ENCODE measurements around the gene GNAI1. TPM values are rescaled to one million over a fixed set of nuclear protein-coding genes. Genes with fewer than 3 reads are reported as not detected.

Gene GNAI1
- total RNA-seq, 1 donor from 2014 or later, result 25.2 TPM

DNA sequence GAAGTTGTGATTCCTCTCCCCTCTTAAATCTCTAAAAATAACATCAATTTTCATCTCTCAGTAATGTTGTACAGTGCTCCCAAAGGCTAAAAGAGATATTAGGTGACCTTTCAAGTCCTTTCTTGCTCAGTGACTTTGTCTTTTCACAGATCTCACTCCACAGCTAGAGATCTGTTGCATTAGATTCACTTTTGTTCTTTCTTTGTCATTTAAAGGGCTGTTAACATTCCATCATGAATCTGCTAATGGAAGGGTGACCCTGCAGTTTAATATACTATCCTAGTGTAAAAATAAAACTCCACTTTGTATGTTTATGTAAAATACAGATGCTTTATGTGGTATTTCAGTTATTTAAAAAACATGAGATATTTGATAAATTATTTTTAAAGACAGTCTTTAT, 30.5 kb downstream of the GNAI1 start:
- peaks cover 4% of the 10 kb centered on the region for H3K9me3 Mint-ChIP-seq
- no peak for DNase-seq (ENCODE audit: low read depth, low spot score)
- peaks cover 11% of the 10 kb centered on the region for H3K4me1 Mint-ChIP-seq
- no peak overlapping the region for H3K27ac Mint-ChIP-seq (ENCODE audit: unreplicated experiment)
- H3K36me3 Mint-ChIP-seq (ENCODE audit: low read depth), result peaks cover 9% of the 10 kb centered on the region
- H3K4me3 Mint-ChIP-seq, result no peak overlapping the region
- TF ChIP-seq, protein P1, sequence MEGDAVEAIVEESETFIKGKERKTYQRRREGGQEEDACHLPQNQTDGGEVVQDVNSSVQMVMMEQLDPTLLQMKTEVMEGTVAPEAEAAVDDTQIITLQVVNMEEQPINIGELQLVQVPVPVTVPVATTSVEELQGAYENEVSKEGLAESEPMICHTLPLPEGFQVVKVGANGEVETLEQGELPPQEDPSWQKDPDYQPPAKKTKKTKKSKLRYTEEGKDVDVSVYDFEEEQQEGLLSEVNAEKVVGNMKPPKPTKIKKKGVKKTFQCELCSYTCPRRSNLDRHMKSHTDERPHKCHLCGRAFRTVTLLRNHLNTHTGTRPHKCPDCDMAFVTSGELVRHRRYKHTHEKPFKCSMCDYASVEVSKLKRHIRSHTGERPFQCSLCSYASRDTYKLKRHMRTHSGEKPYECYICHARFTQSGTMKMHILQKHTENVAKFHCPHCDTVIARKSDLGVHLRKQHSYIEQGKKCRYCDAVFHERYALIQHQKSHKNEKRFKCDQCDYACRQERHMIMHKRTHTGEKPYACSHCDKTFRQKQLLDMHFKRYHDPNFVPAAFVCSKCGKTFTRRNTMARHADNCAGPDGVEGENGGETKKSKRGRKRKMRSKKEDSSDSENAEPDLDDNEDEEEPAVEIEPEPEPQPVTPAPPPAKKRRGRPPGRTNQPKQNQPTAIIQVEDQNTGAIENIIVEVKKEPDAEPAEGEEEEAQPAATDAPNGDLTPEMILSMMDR (conservative IDR thresholded peaks at IDR 0.05), result no peak
- H3K27me3 Mint-ChIP-seq (ENCODE audit: low read depth), result no peaks in the 10 kb centered on the region

DNA sequence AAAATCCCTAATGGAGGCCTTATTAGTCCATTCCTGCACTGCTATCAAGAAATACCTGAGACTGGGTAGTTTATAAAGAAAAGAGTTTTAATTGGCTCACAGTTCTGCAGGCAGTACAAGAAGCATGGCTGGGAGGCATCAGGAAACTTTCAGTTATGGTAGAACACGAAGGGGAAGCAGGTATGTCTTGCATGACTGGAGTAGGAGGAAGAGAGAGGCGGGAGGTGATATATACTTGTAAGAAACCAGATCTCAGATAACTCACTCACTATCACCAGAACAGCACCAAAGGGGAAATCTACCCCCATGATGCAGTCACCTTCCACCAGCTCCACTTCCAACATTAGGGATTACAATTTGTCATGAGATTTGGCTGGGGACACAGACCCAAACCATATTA, 35.8 kb downstream of the GNAI1 start:
- no peak overlapping the region for H3K27ac Mint-ChIP-seq (ENCODE audit: unreplicated experiment)
- TF ChIP-seq, protein P1 (conservative IDR thresholded peaks at IDR 0.05), result no peak
- peaks cover 20% of the 10 kb centered on the region for H3K36me3 Mint-ChIP-seq (ENCODE audit: low read depth)

DNA sequence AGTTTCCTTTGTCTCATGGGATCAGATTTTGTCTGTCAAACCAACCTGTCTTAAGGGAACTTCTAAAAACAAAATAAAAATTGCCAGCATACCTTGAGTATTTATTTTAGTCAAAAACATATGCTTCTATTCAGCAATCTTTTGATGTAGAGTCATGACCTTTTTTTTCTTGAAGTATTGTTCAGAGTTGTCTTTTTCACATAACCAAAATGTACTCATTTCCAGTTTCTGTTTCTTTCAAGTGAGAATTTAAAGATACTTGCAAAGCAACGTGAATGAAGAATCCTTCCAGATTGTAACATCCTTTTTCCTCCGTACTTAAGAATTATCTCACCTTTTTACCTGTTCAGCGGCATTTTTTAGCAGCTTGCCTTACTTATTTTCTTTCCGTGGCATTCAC, 37.8 kb downstream of the GNAI1 start:
- no peak for DNase-seq (ENCODE audit: low read depth, low spot score)
- peaks cover under 1% of the 10 kb centered on the region for H3K4me1 Mint-ChIP-seq
- H3K36me3 Mint-ChIP-seq (ENCODE audit: low read depth), result peaks cover 23% of the 10 kb centered on the region
- no peak overlapping the region for H3K27ac Mint-ChIP-seq (ENCODE audit: unreplicated experiment)
- no peaks in the 10 kb centered on the region for H3K27me3 Mint-ChIP-seq (ENCODE audit: low read depth)
- H3K4me3 Mint-ChIP-seq, result no peak overlapping the region
- TF ChIP-seq, protein P1 (conservative IDR thresholded peaks at IDR 0.05), result no peak
- peaks cover 10% of the 10 kb centered on the region for H3K9me3 Mint-ChIP-seq

More for the DNA sequence above, 35.8 kb downstream of the GNAI1 start:
- H3K4me3 Mint-ChIP-seq, result no peak overlapping the region
- H3K4me1 Mint-ChIP-seq, result peaks cover 3% of the 10 kb centered on the region
- DNase-seq (ENCODE audit: low read depth, low spot score), result no peak
- H3K9me3 Mint-ChIP-seq, result peaks cover 10% of the 10 kb centered on the region
- no peaks in the 10 kb centered on the region for H3K27me3 Mint-ChIP-seq (ENCODE audit: low read depth)

DNA sequence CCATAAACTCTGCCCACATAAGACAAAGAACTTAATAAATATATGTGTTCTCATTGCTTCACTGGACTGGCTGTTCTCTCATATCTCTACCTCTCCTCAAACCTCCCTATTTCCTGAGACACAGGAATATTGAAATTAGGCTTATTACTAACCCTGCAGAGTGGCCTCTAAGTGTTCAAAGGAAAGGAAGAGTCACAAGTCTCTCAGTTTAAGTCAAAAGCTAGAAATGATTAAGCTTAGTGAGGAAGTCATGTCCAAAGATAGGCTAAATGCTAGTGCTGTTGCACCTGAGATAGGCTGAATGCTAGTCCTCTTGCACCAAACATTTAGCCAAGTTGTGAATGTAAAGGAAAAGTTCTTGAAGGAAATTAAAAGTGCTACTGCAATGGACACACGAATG, 41.1 kb downstream of the GNAI1 start:
- no peak for DNase-seq (ENCODE audit: low read depth, low spot score)
- Mint-ChIP-seq H3K9me3 (peaks cover under 1% of the 10 kb centered on the region), H3K4me3 (no peak overlapping the region), H3K4me1 (peaks cover 14% of the 10 kb centered on the region), H3K27me3 (ENCODE audit: low read depth) (no peaks in the 10 kb centered on the region), H3K36me3 (ENCODE audit: low read depth) (peaks cover 15% of the 10 kb centered on the region), H3K27ac (ENCODE audit: unreplicated experiment) (no peak overlapping the region)
- TF ChIP-seq, protein P1 (conservative IDR thresholded peaks at IDR 0.05), result no peak

DNA sequence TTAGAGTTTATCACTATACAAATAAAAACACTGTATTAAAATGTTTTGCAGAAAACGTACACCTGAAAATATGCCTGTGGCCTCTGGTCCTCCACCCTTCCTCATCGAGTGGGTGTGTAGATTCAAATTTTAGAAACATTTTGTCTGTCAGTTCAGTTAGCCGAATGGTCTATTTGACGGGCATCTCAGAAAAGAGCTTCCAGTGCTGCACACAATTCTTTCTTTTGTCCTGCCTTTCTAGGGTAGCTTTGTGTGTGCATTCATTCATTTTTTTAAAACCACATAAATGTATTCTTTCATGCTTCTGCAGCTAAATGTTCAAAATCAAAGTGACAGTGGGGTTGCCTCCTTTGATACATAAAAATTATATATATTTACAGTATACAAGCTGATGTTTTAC, 46.8 kb downstream of the GNAI1 start:
- TF ChIP-seq, protein P1 (conservative IDR thresholded peaks at IDR 0.05), result no peak
- no peak overlapping the region for H3K4me3 Mint-ChIP-seq
- H3K9me3 Mint-ChIP-seq, result no peaks in the 10 kb centered on the region
- peaks cover 6% of the 10 kb centered on the region for H3K36me3 Mint-ChIP-seq (ENCODE audit: low read depth)
- H3K4me1 Mint-ChIP-seq, result peaks cover 49% of the 10 kb centered on the region
- no peaks in the 10 kb centered on the region for H3K27me3 Mint-ChIP-seq (ENCODE audit: low read depth)
- no peak for DNase-seq (ENCODE audit: low read depth, low spot score)
- H3K27ac Mint-ChIP-seq (ENCODE audit: unreplicated experiment), result no peak overlapping the region
